ENCODE results near the gene FCRL3. TPM values are rescaled to one million over a fixed set of nuclear protein-coding genes. Genes with fewer than 3 reads are reported as not detected.
"Not testable (repeated sequence)": the region's sequence is repeated elsewhere in the genome, so short reads cannot be mapped to it uniquely, and the experiment has no call there.

FCRL3 gene
- not detected in 2 replicates for total RNA-seq (2022)
- percentile 3 among the genes with signal in this experiment for Bru-seq, nascent RNA
- not detected for BruChase-seq, experiment 1, labeled RNA remaining after a 2-hour chase
- not detected for BruChase-seq, experiment 2, labeled RNA remaining after a 6-hour chase
- long read RNA-seq: 0 reads

DNA sequence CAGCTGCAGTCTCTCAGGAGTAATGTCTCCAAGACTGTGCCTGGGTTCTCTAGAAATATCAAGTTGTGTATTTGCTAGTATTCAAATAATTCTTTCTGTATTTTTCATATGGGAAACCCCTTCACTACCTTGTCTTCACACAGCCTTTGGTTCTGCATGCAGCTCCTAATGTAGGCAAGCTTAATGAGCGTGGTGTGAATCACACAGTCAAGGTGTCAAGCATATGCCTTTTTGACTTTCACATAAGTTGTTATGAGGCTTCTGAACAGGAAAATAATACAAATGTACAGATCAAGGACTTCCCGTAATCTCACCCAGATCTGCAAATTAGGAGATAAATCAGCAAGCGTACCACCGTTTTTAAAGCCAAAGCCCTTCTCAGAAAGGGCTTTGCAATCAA, at the start of gene FCRL3:
Gene FCRL3 (minus strand): TSS at position 38 of the 400 bp plus-strand sequence. CDS start 280 bp downstream, outside the sequence.
- POLR2A ChIA-PET: no interaction called here
- Histone ChIP-seq H3K36me3 (ENCODE audit: control insufficient read depth, insufficient read depth, low read length) (no peaks in the 10 kb centered on the region), H3K4me3 (ENCODE audit: low read depth, low read length) (no peak within 1 kb of the TSS), H3K9me3 (no peaks in the 10 kb centered on the region), H3K27me3 (replicated peaks; ENCODE audit: control insufficient read depth, insufficient read depth, low read length) (no peaks in the 10 kb centered on the region), H3K4me1 (no peaks in the 10 kb centered on the region)
- BruUV-seq (replicated peaks): no TSS peak
- no peak for DNase-seq
- TF ChIP-seq, protein P1, sequence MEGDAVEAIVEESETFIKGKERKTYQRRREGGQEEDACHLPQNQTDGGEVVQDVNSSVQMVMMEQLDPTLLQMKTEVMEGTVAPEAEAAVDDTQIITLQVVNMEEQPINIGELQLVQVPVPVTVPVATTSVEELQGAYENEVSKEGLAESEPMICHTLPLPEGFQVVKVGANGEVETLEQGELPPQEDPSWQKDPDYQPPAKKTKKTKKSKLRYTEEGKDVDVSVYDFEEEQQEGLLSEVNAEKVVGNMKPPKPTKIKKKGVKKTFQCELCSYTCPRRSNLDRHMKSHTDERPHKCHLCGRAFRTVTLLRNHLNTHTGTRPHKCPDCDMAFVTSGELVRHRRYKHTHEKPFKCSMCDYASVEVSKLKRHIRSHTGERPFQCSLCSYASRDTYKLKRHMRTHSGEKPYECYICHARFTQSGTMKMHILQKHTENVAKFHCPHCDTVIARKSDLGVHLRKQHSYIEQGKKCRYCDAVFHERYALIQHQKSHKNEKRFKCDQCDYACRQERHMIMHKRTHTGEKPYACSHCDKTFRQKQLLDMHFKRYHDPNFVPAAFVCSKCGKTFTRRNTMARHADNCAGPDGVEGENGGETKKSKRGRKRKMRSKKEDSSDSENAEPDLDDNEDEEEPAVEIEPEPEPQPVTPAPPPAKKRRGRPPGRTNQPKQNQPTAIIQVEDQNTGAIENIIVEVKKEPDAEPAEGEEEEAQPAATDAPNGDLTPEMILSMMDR (IDR thresholded peaks at IDR 0.05; ENCODE audit: insufficient read depth in 1 of 2, low read depth in 1 of 2, low read length in 1 of 2, severe bottlenecking in 1 of 2, unreplicated experiment in 1 of 2): no peak
- intact Hi-C loops (cut with micrococcal nuclease; ENCODE audit: unreplicated experiment): no loop called here
- no peak within 1 kb of the TSS for H3K27ac Mint-ChIP-seq (ENCODE audit: unreplicated experiment)
- H3K9me3 Mint-ChIP-seq (ENCODE audit: unreplicated experiment): no peaks in the 10 kb centered on the region
- CTCF ChIA-PET: no interaction called here
- no peaks in the 10 kb centered on the region for H3K36me3 Mint-ChIP-seq (ENCODE audit: insufficient read depth, unreplicated experiment)
- H3K4me3 Mint-ChIP-seq (ENCODE audit: unreplicated experiment): no peak within 1 kb of the TSS
- peaks cover 23% of the 10 kb centered on the region for H3K27me3 Mint-ChIP-seq (ENCODE audit: insufficient read depth, unreplicated experiment)
- H3K4me1 Mint-ChIP-seq (ENCODE audit: low read depth, unreplicated experiment): no peaks in the 10 kb centered on the region

GRCh38 chr1:157748262-157748817, 47.8 kb upstream of the FCRL3 start:
- ChIA-PET CTCF (no interaction called here), POLR2A (no interaction called here)
- TF ChIP-seq, protein P1 (IDR thresholded peaks at IDR 0.05; ENCODE audit: insufficient read depth in 1 of 2, low read depth in 1 of 2, low read length in 1 of 2, severe bottlenecking in 1 of 2, unreplicated experiment in 1 of 2): no peak
- no peaks in the 10 kb centered on the region for H3K4me1 Mint-ChIP-seq (ENCODE audit: low read depth, unreplicated experiment)
- Histone ChIP-seq H3K4me1 (no peaks in the 10 kb centered on the region), H3K36me3 (ENCODE audit: control insufficient read depth, insufficient read depth, low read length) (no peaks in the 10 kb centered on the region), H3K4me3 (ENCODE audit: low read depth, low read length) (no peak overlapping the region), H3K9me3 (no peaks in the 10 kb centered on the region), H3K27me3 (replicated peaks; ENCODE audit: control insufficient read depth, insufficient read depth, low read length) (no peaks in the 10 kb centered on the region)
- H3K4me3 Mint-ChIP-seq (ENCODE audit: unreplicated experiment): no peak overlapping the region
- no TSS peak for BruUV-seq (replicated peaks)
- H3K27ac Mint-ChIP-seq (ENCODE audit: unreplicated experiment): no peak overlapping the region
- no peaks in the 10 kb centered on the region for H3K9me3 Mint-ChIP-seq (ENCODE audit: unreplicated experiment)
- H3K36me3 Mint-ChIP-seq (ENCODE audit: insufficient read depth, unreplicated experiment): no peaks in the 10 kb centered on the region
- intact Hi-C loops (cut with micrococcal nuclease; ENCODE audit: unreplicated experiment): no loop called here
- DNase-seq: no peak
- H3K27me3 Mint-ChIP-seq (ENCODE audit: insufficient read depth, unreplicated experiment): peaks cover 7% of the 10 kb centered on the region

- intact Hi-C loops (cut with micrococcal nuclease; ENCODE audit: unreplicated experiment): no loop called here
- POLR2A ChIA-PET: no interaction called here
- TF ChIP-seq, protein P1 (IDR thresholded peaks at IDR 0.05; ENCODE audit: insufficient read depth in 1 of 2, low read depth in 1 of 2, low read length in 1 of 2, severe bottlenecking in 1 of 2, unreplicated experiment in 1 of 2): peak in 1 of 2 experiments; percentile 21
- DNase-seq: peak in 1 of 2 experiments; percentile 2
- no peaks in the 10 kb centered on the region for H3K9me3 Mint-ChIP-seq (ENCODE audit: unreplicated experiment)
- no peak overlapping the region for H3K4me3 Mint-ChIP-seq (ENCODE audit: unreplicated experiment)
- Histone ChIP-seq H3K36me3 (ENCODE audit: control insufficient read depth, insufficient read depth, low read length) (no peaks in the 10 kb centered on the region), H3K4me1 (no peaks in the 10 kb centered on the region), H3K27me3 (replicated peaks; ENCODE audit: control insufficient read depth, insufficient read depth, low read length) (no peaks in the 10 kb centered on the region), H3K4me3 (ENCODE audit: low read depth, low read length) (no peak overlapping the region), H3K9me3 (no peaks in the 10 kb centered on the region)
- H3K27ac Mint-ChIP-seq (ENCODE audit: unreplicated experiment): no peak overlapping the region
- CTCF ChIA-PET: no interaction called here
- no TSS peak for BruUV-seq (replicated peaks)
- H3K27me3 Mint-ChIP-seq (ENCODE audit: insufficient read depth, unreplicated experiment): peaks cover 10% of the 10 kb centered on the region
- no peaks in the 10 kb centered on the region for H3K36me3 Mint-ChIP-seq (ENCODE audit: insufficient read depth, unreplicated experiment)
- H3K4me1 Mint-ChIP-seq (ENCODE audit: low read depth, unreplicated experiment): no peaks in the 10 kb centered on the region
Observed at GRCh38 chr1:157739229-157739901, 38.8 kb upstream of the FCRL3 start.

DNA sequence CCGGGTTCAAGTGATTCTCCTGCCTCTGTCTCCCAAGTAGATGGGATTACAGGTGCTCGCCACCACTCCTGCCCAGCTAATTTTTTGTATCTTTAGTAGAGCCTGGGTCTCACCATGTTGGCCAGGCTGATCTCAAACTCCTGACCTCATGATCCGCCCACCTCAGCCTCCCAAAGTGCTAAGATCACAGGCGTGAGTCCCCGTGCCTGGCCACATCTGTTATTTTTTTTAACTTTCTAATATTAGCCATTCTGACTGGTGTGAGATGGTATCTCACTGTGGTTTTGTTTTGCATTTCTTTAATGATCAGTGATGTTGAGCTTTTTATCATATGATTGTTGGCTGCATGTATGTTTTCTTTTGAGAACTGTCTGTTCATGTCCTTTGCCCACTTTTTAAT, 35.4 kb upstream of the FCRL3 start:
- H3K9me3 Mint-ChIP-seq (ENCODE audit: unreplicated experiment); POLR2A ChIA-PET; intact Hi-C loops (cut with micrococcal nuclease; ENCODE audit: unreplicated experiment): not testable (repeated sequence)

More for the DNA sequence above, 35.4 kb upstream of the FCRL3 start:
- H3K4me3 Mint-ChIP-seq (ENCODE audit: unreplicated experiment); H3K36me3 ChIP-seq (ENCODE audit: control insufficient read depth, insufficient read depth, low read length); H3K4me3 ChIP-seq (ENCODE audit: low read depth, low read length); H3K9me3 ChIP-seq; H3K36me3 Mint-ChIP-seq (ENCODE audit: insufficient read depth, unreplicated experiment); H3K27me3 ChIP-seq (replicated peaks; ENCODE audit: control insufficient read depth, insufficient read depth, low read length); BruUV-seq (replicated peaks); H3K27ac Mint-ChIP-seq (ENCODE audit: unreplicated experiment); H3K4me1 Mint-ChIP-seq (ENCODE audit: low read depth, unreplicated experiment); H3K4me1 ChIP-seq; DNase-seq: not testable (repeated sequence)
- CTCF ChIA-PET: interaction anchor here (0.6 kb wide), 1 partner anchor 567 kb away, joined by 4 read pairs; no protein-coding TSS in a partner anchor
- H3K27me3 Mint-ChIP-seq (ENCODE audit: insufficient read depth, unreplicated experiment): peaks cover 11% of the 10 kb centered on the region
